Activated CD4-positive, alpha-beta memory T cell treated with anti-CD3 and anti-CD28 coated beads, Interleukin-2, amount 10 ng/mL, durations not matched to agents 7 days and 5 days (primary cell): Measurements from ENCODE around the gene MSH3. TPM values are rescaled to one million over a fixed set of nuclear protein-coding genes. Genes with fewer than 3 reads are reported as not detected.

Source experiments
- CTCF ChIA-PET: fragments of 350-600 bp; sonication (Branson Sonifier 250); formaldehyde crosslinking; loops from one replicate; lab custom pipeline; 2021; ENCODE audit warnings: antibody characterized with exemption, inconsistent platforms; lab: Charles Lee
- POLR2A ChIA-PET: fragments of 350-600 bp; sonication (Branson Sonifier 250); formaldehyde crosslinking; loops from one replicate; lab custom pipeline; 2021; ENCODE audit warnings: antibody characterized with exemption; lab: Charles Lee
- DNase-seq: peaks from one replicate; pipeline ENCODE4 v3.0.0-alpha.2; 2020
- H3K27ac Mint-ChIP-seq: one replicate; pipeline ENCODE4 v1.8.0; 2021; ENCODE audit warnings: mild to moderate bottlenecking, mixed read lengths
- H3K27me3 Mint-ChIP-seq: one replicate; pipeline ENCODE4 v1.8.0; 2021; ENCODE audit warnings: mixed read lengths
- H3K36me3 Mint-ChIP-seq: one replicate; pipeline ENCODE4 v1.8.0; 2021; ENCODE audit warnings: low read depth, mixed read lengths
- H3K4me1 Mint-ChIP-seq: one replicate; pipeline ENCODE4 v1.8.0; 2021; ENCODE audit warnings: mixed read lengths
- H3K4me3 Mint-ChIP-seq: one replicate; pipeline ENCODE4 v1.8.0; 2021; ENCODE audit warnings: mild to moderate bottlenecking, mixed read lengths
- H3K9me3 Mint-ChIP-seq: one replicate; pipeline ENCODE4 v1.8.0; 2021; ENCODE audit warnings: mixed read lengths
- total RNA-seq, 2 experiments: library from RNA; stranded (reverse); gene quantifications; one replicate each; pipeline ENCODE4 v1.2.3, GENCODE V29; 2021

MSH3 gene
- total RNA-seq = 10 to 100 TPM; 20.1 to 21.2 TPM

- Mint-ChIP-seq H3K36me3 (peaks cover 39% of the 10 kb centered on the region), H3K27me3 (no peaks in the 10 kb centered on the region), H3K27ac (peak within 1 kb of the TSS; percentile 97), H3K4me1 (peaks cover 31% of the 10 kb centered on the region), H3K4me3 (peak within 1 kb of the TSS; percentile 90), H3K9me3 (no peaks in the 10 kb centered on the region)
- ChIA-PET CTCF (interaction anchor here (1.2 kb wide), 1 partner anchor 10 kb away, joined by 3 read pairs; no protein-coding TSS in a partner anchor), POLR2A (interaction anchor here (0.8 to 4.1 kb wide), 15 partner anchors 8 to 1669 kb away, joined by 3 to 46 read pairs (median 5); partner anchors contain the start of genes HOMER1, SERINC5, SSBP2 and ZCCHC9)
- peak; percentile 91 for DNase-seq
Observed at GRCh38 chr5:80654391-80655230, at the start of gene MSH3, which contains the start of gene DHFR. TSS of gene MSH3 (plus strand) at chr5:80654652. CDS start at chr5:80654728, 76 bp downstream. TSS of gene DHFR (minus strand) at chr5:80654983. CDS start at chr5:80654489, 494 bp downstream.

GRCh38 chr5:80607343-80607742 lies 47.1 kb upstream of the MSH3 start:
- Mint-ChIP-seq H3K36me3 (peaks cover 7% of the 10 kb centered on the region), H3K4me1 (peaks cover 3% of the 10 kb centered on the region), H3K4me3 (no peak overlapping the region), H3K27ac (no peak overlapping the region), H3K27me3 (no peaks in the 10 kb centered on the region), H3K9me3 (peaks cover 2% of the 10 kb centered on the region)
- CTCF ChIA-PET = no interaction called here
- no peak for DNase-seq
- POLR2A ChIA-PET = no interaction called here

GRCh38 chr5:80607832-80608231 lies 46.6 kb upstream of the MSH3 start:
- peaks cover 7% of the 10 kb centered on the region for H3K36me3 Mint-ChIP-seq
- POLR2A ChIA-PET = no interaction called here

GRCh38 chr5:80608731-80609130 lies 45.7 kb upstream of the MSH3 start:
- Mint-ChIP-seq H3K27me3 (no peaks in the 10 kb centered on the region), H3K9me3 (peaks cover 2% of the 10 kb centered on the region), H3K4me3 (no peak overlapping the region), H3K27ac (no peak overlapping the region), H3K36me3 (peaks cover 7% of the 10 kb centered on the region), H3K4me1 (peaks cover 3% of the 10 kb centered on the region)
- no peak for DNase-seq
- ChIA-PET CTCF (no interaction called here), POLR2A (no interaction called here)

More at GRCh38 chr5:80607832-80608231, 46.6 kb upstream of the MSH3 start:
- H3K27me3 Mint-ChIP-seq = no peaks in the 10 kb centered on the region
- H3K4me3 Mint-ChIP-seq = no peak overlapping the region
- no peak for DNase-seq
- H3K4me1 Mint-ChIP-seq = peaks cover 3% of the 10 kb centered on the region
- CTCF ChIA-PET = no interaction called here
- H3K9me3 Mint-ChIP-seq = peaks cover 2% of the 10 kb centered on the region
- H3K27ac Mint-ChIP-seq = no peak overlapping the region

GRCh38 chr5:80609692-80610091 lies 44.8 kb upstream of the MSH3 start:
- H3K27ac Mint-ChIP-seq = no peak overlapping the region
- ChIA-PET CTCF (no interaction called here), POLR2A (no interaction called here)
- peaks cover 3% of the 10 kb centered on the region for H3K4me1 Mint-ChIP-seq
- peaks cover 2% of the 10 kb centered on the region for H3K9me3 Mint-ChIP-seq
- no peak overlapping the region for H3K4me3 Mint-ChIP-seq
- H3K36me3 Mint-ChIP-seq = peaks cover 7% of the 10 kb centered on the region
- DNase-seq = no peak
- H3K27me3 Mint-ChIP-seq = no peaks in the 10 kb centered on the region

- Mint-ChIP-seq H3K4me3 (no peak overlapping the region), H3K27ac (no peak overlapping the region), H3K36me3 (peaks cover 9% of the 10 kb centered on the region), H3K4me1 (peaks cover 5% of the 10 kb centered on the region), H3K27me3 (no peaks in the 10 kb centered on the region), H3K9me3 (peaks cover 2% of the 10 kb centered on the region)
- no peak for DNase-seq
- ChIA-PET CTCF (no interaction called here), POLR2A (interaction anchor here (0.8 kb wide), 1 partner anchor 38 kb away, joined by 3 read pairs; no protein-coding TSS in a partner anchor)
Observed at GRCh38 chr5:80615266-80615914, 39.1 kb upstream of the MSH3 start.

GRCh38 chr5:80618438-80618837 lies 36.0 kb upstream of the MSH3 start:
- ChIA-PET CTCF (no interaction called here), POLR2A (no interaction called here)
- peaks cover 21% of the 10 kb centered on the region for H3K36me3 Mint-ChIP-seq
- no peak overlapping the region for H3K4me3 Mint-ChIP-seq
- DNase-seq = no peak
- H3K27me3 Mint-ChIP-seq = no peaks in the 10 kb centered on the region
- H3K4me1 Mint-ChIP-seq = peaks cover 5% of the 10 kb centered on the region
- no peaks in the 10 kb centered on the region for H3K9me3 Mint-ChIP-seq
- no peak overlapping the region for H3K27ac Mint-ChIP-seq

GRCh38 chr5:80619086-80619485 lies 35.4 kb upstream of the MSH3 start:
- no peak overlapping the region for H3K4me3 Mint-ChIP-seq
- no peaks in the 10 kb centered on the region for H3K27me3 Mint-ChIP-seq
- DNase-seq = no peak
- ChIA-PET CTCF (no interaction called here), POLR2A (no interaction called here)
- peaks cover 21% of the 10 kb centered on the region for H3K36me3 Mint-ChIP-seq
- H3K27ac Mint-ChIP-seq = no peak overlapping the region
- no peaks in the 10 kb centered on the region for H3K9me3 Mint-ChIP-seq
- H3K4me1 Mint-ChIP-seq = peaks cover 5% of the 10 kb centered on the region

- DNase-seq = no peak
- no peak overlapping the region for H3K27ac Mint-ChIP-seq
- H3K4me3 Mint-ChIP-seq = no peak overlapping the region
- ChIA-PET POLR2A (no interaction called here), CTCF (no interaction called here)
- H3K36me3 Mint-ChIP-seq = peaks cover 21% of the 10 kb centered on the region
- H3K4me1 Mint-ChIP-seq = peaks cover 5% of the 10 kb centered on the region
- no peaks in the 10 kb centered on the region for H3K9me3 Mint-ChIP-seq
- no peaks in the 10 kb centered on the region for H3K27me3 Mint-ChIP-seq
Observed at GRCh38 chr5:80620211-80620610, 34.2 kb upstream of the MSH3 start.

GRCh38 chr5:80622756-80623155 lies 31.7 kb upstream of the MSH3 start:
- no peaks in the 10 kb centered on the region for H3K9me3 Mint-ChIP-seq
- CTCF ChIA-PET = no interaction called here

GRCh38 chr5:80623999-80624398 lies 30.5 kb upstream of the MSH3 start:
- ChIA-PET POLR2A (no interaction called here), CTCF (no interaction called here)
- H3K9me3 Mint-ChIP-seq = no peaks in the 10 kb centered on the region
- H3K27ac Mint-ChIP-seq = no peak overlapping the region
- H3K36me3 Mint-ChIP-seq = peaks cover 26% of the 10 kb centered on the region
- DNase-seq = no peak
- H3K4me3 Mint-ChIP-seq = no peak overlapping the region
- H3K27me3 Mint-ChIP-seq = no peaks in the 10 kb centered on the region
- no peaks in the 10 kb centered on the region for H3K4me1 Mint-ChIP-seq

More at GRCh38 chr5:80622756-80623155, 31.7 kb upstream of the MSH3 start:
- Mint-ChIP-seq H3K4me3 (no peak overlapping the region), H3K36me3 (peaks cover 30% of the 10 kb centered on the region), H3K27ac (no peak overlapping the region), H3K27me3 (no peaks in the 10 kb centered on the region), H3K4me1 (no peaks in the 10 kb centered on the region)
- POLR2A ChIA-PET = no interaction called here
- no peak for DNase-seq

GRCh38 chr5:80625230-80625629 lies 29.2 kb upstream of the MSH3 start:
- Mint-ChIP-seq H3K36me3 (peaks cover 30% of the 10 kb centered on the region), H3K27ac (no peak overlapping the region), H3K9me3 (no peaks in the 10 kb centered on the region), H3K4me1 (no peaks in the 10 kb centered on the region), H3K4me3 (no peak overlapping the region), H3K27me3 (no peaks in the 10 kb centered on the region)
- no peak for DNase-seq
- POLR2A ChIA-PET = no interaction called here
- CTCF ChIA-PET = no interaction called here

- peaks cover 51% of the 10 kb centered on the region for H3K36me3 Mint-ChIP-seq
- DNase-seq = no peak
- ChIA-PET POLR2A (interaction anchor here (0.8 kb wide), 1 partner anchor 26 kb away, joined by 3 read pairs; the partner anchor contains the start of gene DHFR), CTCF (no interaction called here)
- H3K27ac Mint-ChIP-seq = no peak overlapping the region
- no peaks in the 10 kb centered on the region for H3K4me1 Mint-ChIP-seq
- no peak overlapping the region for H3K4me3 Mint-ChIP-seq
- H3K27me3 Mint-ChIP-seq = no peaks in the 10 kb centered on the region
- H3K9me3 Mint-ChIP-seq = no peaks in the 10 kb centered on the region
Observed at GRCh38 chr5:80629281-80629680, 25.2 kb upstream of the MSH3 start.
